Measurements from ENCODE around the gene TBRG1.

The TBRG1 gene

DNA sequence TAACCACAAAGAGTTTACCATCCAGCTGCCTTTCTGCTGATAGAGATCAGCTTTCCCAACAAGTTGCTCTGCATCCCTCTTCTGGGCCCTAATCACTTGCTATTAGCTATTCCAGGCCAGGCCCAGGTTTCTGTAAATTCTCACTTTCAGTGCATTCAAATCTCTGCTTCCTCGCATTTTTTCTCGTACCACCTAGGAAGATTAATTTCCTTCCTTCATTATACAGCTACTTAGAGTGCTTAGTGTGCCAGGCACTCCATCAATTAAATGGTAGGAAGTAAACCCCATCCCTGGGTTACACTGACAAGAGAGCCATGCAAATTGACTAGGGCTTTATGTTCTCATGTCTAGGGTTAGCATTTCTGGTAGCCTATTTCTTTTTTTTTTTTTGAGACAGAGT is 41.2 kb downstream of the TBRG1 start:
- no peak for DNase-seq

DNA sequence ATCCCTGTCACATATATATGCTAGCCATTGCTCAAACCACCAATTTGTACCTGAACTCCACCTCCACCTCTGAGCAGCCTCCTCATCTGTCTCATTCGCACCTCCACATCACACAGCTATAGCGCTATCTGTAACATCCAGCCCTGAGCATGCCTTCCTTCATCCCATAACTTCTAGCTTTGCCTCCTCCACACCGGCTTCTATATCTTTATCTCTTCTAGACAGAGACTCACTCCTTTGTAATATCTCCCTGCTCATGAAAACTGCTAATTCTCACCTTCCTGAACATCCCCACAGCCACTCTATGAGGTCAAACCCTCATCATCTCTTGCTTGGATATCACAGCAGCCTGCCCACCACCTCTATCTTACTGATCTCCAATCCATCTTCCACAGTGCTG is 44.9 kb downstream of the TBRG1 start:
- no peak for DNase-seq

DNA sequence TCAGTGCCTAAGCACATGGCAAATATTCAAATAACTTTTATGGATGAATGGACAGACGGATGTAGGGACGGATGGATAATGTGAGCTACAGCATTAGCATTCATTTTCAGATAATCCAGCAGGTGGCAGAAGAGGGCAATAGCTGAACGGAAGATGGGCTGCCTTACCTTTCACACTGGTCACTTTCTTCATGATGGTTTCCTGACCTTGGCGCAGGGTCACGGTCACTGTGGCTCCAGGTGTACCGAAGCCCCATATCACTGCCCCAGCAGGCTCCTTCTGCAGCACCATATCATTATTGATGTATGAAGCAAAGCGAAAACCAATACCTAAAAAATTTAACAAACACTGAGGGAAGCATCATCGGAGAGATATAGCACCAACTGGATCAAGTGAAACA is 46.5 kb downstream of the TBRG1 start:
- DNase-seq: peak; percentile 30

DNA sequence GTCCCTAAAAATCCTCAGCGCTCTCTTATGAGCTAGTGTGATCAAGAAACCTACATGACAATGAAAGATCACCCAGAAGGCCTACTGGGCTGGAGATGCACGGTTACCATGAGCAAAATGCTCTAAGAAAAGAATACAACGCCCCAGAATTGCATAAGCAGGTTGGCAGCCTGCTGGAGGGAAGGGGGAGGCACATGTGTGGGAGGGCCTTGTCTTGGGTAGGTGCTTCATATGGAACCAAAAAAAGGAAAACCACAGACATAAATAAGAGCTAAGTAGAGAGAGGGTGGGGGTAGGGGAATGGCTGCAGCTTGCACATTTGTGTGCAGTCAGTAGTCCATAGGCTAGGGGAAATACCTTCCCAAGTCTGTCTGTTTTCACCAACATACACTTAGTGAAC is 48.1 kb downstream of the TBRG1 start:
- DNase-seq: no peak

DNA sequence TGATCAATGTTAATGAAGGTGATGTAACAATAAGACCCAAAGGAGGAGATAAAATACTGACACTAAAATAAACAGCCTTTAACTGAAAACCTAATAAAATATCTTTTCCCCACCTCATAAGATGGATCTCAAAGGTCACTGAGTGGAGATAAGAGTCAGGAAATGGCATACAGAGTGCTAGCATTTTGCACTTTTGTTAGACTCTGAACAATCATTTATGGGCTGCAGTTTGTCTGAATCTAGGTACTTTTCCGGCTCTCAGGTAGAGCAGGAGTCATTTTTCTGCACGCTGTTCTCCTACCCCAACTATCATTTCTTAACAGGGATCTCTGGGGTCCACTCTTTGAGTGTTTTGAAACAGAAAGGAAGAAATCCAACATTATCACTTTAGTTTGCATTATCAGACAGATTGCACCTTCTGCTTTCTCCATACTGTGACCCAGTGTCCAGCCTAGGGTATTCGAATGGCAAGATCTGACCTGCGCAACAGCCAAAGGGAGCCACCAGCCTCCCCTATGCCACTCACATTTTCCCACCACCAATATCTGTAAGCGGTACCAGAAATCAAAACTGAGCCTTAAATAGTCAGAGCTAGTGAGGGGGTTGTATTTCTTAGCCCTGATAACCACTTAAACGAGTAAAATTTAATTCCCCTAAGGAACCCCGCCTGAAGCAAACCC is 50.0 kb downstream of the TBRG1 start:
- no peak for DNase-seq

DNA sequence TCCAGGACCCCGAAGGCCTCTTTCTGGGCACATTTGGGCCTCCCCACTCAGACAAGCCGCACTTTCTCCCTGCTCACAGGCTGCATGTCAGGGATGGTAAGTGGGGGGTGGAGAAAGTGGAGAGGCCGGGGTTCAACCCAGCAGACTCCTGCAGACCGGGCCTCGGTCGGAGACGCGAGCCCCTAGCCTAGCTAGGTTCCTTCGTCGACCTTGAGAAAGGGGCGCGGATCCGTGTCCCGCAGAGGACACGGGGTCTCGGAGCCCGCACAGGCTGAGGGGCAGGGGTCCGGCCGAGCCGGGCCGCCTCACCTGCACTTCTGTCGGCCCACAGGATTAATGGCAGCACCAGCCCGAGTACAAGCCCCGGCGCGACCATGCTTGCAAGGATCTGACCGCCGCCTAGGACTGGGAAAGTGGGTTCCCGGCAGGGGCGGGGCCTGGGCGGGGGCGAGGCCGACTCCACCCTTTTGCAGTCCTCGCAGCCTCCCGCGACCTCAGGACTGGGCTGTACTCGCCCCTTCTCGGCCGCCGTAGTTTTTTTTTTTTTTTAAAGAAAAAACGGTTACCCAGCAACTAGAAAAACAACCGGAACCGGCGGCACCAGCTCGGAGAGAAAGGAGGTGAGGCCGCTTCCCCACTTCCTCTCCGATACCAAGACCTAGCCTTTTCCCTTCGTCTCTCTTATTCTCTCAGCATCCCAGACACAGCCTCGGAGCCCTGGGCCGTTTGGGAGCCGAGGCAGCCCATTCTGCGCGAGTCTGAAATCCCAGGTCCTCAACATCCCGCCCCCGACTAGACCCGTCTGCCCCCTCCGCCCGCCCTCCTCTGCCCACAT is 50.9 kb downstream of the TBRG1 start, which contains the start of the genes SIAE and SPA17:
TSS of gene SIAE (minus strand) at position 407 of the 835 bp plus-strand sequence. CDS start at position 376, 31 bp downstream.
TSS of gene SPA17 (plus strand) at position 572 of the 835 bp plus-strand sequence. CDS start 1,361 bp downstream, outside the sequence.
- peak; percentile 90 for DNase-seq

DNA sequence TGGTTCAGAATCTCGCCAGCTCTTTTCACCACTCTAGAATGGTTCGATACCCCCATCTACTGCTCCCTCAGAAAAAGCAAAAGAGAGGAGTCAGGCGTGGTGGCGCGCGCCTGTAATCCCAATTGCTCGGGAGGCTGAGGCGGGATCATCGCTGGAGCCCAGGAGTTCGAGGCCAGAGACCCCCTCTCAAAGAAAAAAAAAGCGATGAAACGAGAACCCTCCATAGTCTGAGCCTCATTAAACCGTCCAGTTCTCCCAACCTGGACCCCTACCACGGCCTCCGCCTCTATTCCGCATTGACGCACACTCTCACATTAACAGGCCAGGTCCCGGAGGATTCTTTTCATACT is 51.5 kb downstream of the TBRG1 start:
- no peak for DNase-seq

DNA sequence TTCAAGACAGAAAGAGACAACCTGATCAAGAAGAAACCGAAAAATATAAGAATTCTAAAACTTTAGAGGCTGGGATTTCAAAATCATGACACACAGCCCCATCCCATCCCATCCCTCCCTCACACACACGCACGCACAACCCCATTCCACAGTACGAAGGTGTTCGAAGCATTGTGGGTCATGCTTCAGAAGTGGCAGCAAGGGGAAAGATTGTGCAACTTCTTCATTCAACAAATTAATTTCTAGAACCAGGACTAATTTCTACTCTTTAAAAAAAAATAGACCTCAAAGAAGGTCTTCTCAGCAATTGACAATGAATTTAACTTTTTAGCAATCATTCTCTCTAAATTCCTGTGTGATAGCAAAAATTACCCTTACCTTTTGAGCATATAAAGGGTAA is 51.9 kb downstream of the TBRG1 start:
- no peak for DNase-seq

DNA sequence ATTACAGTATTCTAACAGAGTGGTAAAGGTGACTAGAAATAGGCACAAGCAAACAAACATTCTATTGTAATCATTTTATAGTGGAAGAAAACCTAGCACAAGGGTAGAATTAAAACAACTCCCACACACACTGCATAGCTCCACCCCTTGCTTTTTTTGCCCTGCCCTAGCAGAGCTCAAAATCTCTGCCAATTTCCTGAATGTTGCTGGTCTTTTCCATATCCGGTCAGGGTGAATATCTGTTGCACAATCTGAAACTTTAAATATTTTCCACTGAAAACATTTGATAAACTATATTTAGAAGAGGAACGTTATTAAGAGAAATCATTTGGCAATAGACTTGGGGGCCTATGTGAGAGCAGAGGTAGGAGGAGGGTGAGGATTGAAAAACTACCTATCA is 53.7 kb downstream of the TBRG1 start:
- DNase-seq: no peak

DNA sequence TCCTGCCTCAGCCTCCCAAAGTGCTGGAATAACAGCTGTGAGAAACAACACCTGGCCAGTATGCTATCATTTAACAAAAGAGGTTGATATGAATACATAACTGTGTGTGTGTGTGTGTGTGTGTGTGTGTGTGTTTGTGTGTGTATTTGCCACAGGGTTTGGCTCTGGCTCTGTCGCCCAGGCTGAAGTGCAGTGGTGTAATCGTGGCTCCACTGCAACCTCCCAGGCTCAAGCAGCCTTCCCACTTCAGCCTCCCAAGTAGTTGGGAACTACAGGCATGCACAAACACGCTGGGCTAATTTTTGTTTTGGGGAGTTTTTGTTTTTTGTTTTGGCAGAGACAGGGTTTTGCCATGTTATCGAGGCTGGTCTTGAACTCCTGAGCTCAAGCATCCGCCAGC is 55.8 kb downstream of the TBRG1 start:
- DNase-seq: no peak

DNA sequence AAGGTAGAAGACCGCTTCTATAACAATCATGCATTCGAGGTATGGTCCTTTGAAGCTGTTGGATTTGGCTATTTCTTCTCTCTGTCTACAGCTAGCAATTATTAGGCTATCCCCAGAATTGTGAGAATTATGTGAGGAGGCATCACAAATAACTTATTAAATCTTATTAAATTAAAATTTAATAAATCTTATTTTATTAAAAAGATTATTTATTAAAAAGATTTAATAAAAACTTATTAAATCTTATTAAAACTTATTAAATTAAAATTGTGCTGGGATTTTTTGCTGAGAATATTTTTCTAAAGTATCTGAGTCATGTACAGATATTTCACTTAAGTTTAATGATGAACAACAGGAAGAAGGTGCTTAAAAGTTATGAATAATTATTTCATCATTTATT is 58.8 kb downstream of the TBRG1 start:
- no peak for DNase-seq

DNA sequence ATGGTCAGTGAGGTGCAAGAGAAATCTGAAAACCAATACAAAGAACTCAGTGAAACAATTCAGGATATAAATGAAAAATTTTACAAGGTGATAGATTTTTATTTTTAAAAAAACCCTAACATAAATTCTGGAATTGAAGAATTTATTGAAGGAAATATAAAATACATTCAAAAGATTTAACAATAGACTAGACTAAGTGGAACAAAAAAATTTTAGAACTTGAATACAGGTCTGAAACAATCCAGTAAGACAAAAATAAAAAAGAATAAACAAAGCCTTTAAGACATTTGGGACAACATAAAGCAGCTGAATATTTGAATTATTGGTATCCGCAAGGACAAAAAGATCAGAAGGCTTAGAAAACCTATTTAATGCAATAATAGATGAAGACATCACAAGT is 59.8 kb downstream of the TBRG1 start:
- DNase-seq: no peak

Measured in NCI-H1092 (cell line).